Effector memory CD4-positive, alpha-beta T cell (primary cell): ENCODE measurements around the gene PTGS1.

Experiments
- DNase-seq, 3 donors: peaks; one replicate each; pipeline ENCODE4 v3.0.0-alpha.2; 2020
- H3K27ac ChIP-seq: 2 replicates; pipeline ENCODE4 v1.7.0; 2013; ENCODE audit warnings: mild to moderate bottlenecking, low read length, moderate library complexity; ENCODE audit not compliant: insufficient read depth, poor library complexity, severe bottlenecking
- H3K27me3 ChIP-seq: replicated peaks from 2 replicates; pipeline ENCODE4 v1.7.0; 2013; ENCODE audit warnings: mild to moderate bottlenecking, low read length; ENCODE audit not compliant: insufficient read depth, control insufficient read depth, poor library complexity, severe bottlenecking
- H3K36me3 ChIP-seq: 2 replicates; pipeline ENCODE4 v1.7.0; 2013; ENCODE audit warnings: mild to moderate bottlenecking, low read length, moderate library complexity; ENCODE audit not compliant: control insufficient read depth, insufficient read depth
- H3K4me1 ChIP-seq: 2 replicates; pipeline ENCODE4 v1.7.0; 2013; ENCODE audit warnings: low read length, mild to moderate bottlenecking; ENCODE audit not compliant: control insufficient read depth, insufficient read depth, poor library complexity, severe bottlenecking
- H3K4me3 ChIP-seq: 2 replicates; pipeline ENCODE4 v1.7.0; 2013; ENCODE audit warnings: low read length, low read depth, mild to moderate bottlenecking; ENCODE audit not compliant: insufficient read depth, poor library complexity, severe bottlenecking
- H3K9me3 ChIP-seq: 2 replicates; pipeline ENCODE4 v1.7.0; 2013; ENCODE audit warnings: mild to moderate bottlenecking, low read length, moderate library complexity; ENCODE audit not compliant: control insufficient read depth

The PTGS1 gene

GRCh38 chr9:122333169-122333808, 37.5 kb upstream of the PTGS1 start:
- Histone ChIP-seq H3K36me3 (no peaks in the 10 kb centered on the region), H3K27ac (no peak overlapping the region), H3K4me3 (no peak overlapping the region), H3K4me1 (no peaks in the 10 kb centered on the region), H3K9me3 (no peaks in the 10 kb centered on the region), H3K27me3 (no peaks in the 10 kb centered on the region)
- DNase-seq, result no peak

GRCh38 chr9:122334916-122335315, 35.9 kb upstream of the PTGS1 start:
- no peaks in the 10 kb centered on the region for H3K36me3 ChIP-seq
- no peak overlapping the region for H3K27ac ChIP-seq
- no peak for DNase-seq
- no peaks in the 10 kb centered on the region for H3K9me3 ChIP-seq
- no peaks in the 10 kb centered on the region for H3K4me1 ChIP-seq
- H3K27me3 ChIP-seq, result no peaks in the 10 kb centered on the region
- H3K4me3 ChIP-seq, result no peak overlapping the region

- Histone ChIP-seq H3K27ac (no peak overlapping the region), H3K4me1 (no peaks in the 10 kb centered on the region), H3K9me3 (no peaks in the 10 kb centered on the region), H3K4me3 (no peak overlapping the region), H3K36me3 (no peaks in the 10 kb centered on the region), H3K27me3 (no peaks in the 10 kb centered on the region)
- DNase-seq, result no peak
Measured at GRCh38 chr9:122336189-122336588, 34.6 kb upstream of the PTGS1 start.

- no peak overlapping the region for H3K27ac ChIP-seq
- DNase-seq, result no peak
- H3K27me3 ChIP-seq, result no peaks in the 10 kb centered on the region
- H3K4me1 ChIP-seq, result no peaks in the 10 kb centered on the region
- H3K36me3 ChIP-seq, result no peaks in the 10 kb centered on the region
- no peak overlapping the region for H3K4me3 ChIP-seq
- H3K9me3 ChIP-seq, result no peaks in the 10 kb centered on the region
Measured at GRCh38 chr9:122336866-122337555, 33.8 kb upstream of the PTGS1 start.

GRCh38 chr9:122337556-122337929, 33.3 kb upstream of the PTGS1 start:
- no peak overlapping the region for H3K27ac ChIP-seq

GRCh38 chr9:122338536-122338935, 32.3 kb upstream of the PTGS1 start:
- Histone ChIP-seq H3K27ac (no peak overlapping the region), H3K4me1 (no peaks in the 10 kb centered on the region), H3K27me3 (no peaks in the 10 kb centered on the region), H3K4me3 (no peak overlapping the region), H3K9me3 (no peaks in the 10 kb centered on the region), H3K36me3 (no peaks in the 10 kb centered on the region)
- DNase-seq, result no peak

More at GRCh38 chr9:122337556-122337929, 33.3 kb upstream of the PTGS1 start:
- no peaks in the 10 kb centered on the region for H3K4me1 ChIP-seq
- DNase-seq, result no peak
- H3K9me3 ChIP-seq, result no peaks in the 10 kb centered on the region
- H3K27me3 ChIP-seq, result no peaks in the 10 kb centered on the region
- no peak overlapping the region for H3K4me3 ChIP-seq
- no peaks in the 10 kb centered on the region for H3K36me3 ChIP-seq

GRCh38 chr9:122338994-122339393, 31.8 kb upstream of the PTGS1 start:
- Histone ChIP-seq H3K4me3 (no peak overlapping the region), H3K27ac (no peak overlapping the region), H3K36me3 (no peaks in the 10 kb centered on the region), H3K9me3 (no peaks in the 10 kb centered on the region), H3K27me3 (no peaks in the 10 kb centered on the region), H3K4me1 (no peaks in the 10 kb centered on the region)
- no peak for DNase-seq

- Histone ChIP-seq H3K4me3 (no peak overlapping the region), H3K9me3 (no peaks in the 10 kb centered on the region), H3K36me3 (no peaks in the 10 kb centered on the region), H3K4me1 (no peaks in the 10 kb centered on the region), H3K27me3 (no peaks in the 10 kb centered on the region), H3K27ac (no peak overlapping the region)
- no peak for DNase-seq
Measured at GRCh38 chr9:122339579-122339978, 31.2 kb upstream of the PTGS1 start.

GRCh38 chr9:122340161-122340560, 30.7 kb upstream of the PTGS1 start:
- Histone ChIP-seq H3K4me3 (no peak overlapping the region), H3K27me3 (no peaks in the 10 kb centered on the region), H3K27ac (no peak overlapping the region), H3K36me3 (no peaks in the 10 kb centered on the region), H3K4me1 (no peaks in the 10 kb centered on the region), H3K9me3 (no peaks in the 10 kb centered on the region)
- no peak for DNase-seq

- Histone ChIP-seq H3K9me3 (no peaks in the 10 kb centered on the region), H3K4me1 (no peaks in the 10 kb centered on the region), H3K27me3 (peaks cover 10% of the 10 kb centered on the region), H3K4me3 (no peak overlapping the region), H3K27ac (no peak overlapping the region), H3K36me3 (no peaks in the 10 kb centered on the region)
- DNase-seq, result no peak
Measured at GRCh38 chr9:122342323-122343050, 28.3 kb upstream of the PTGS1 start.
